ENCODE measurements around the gene TRIM2. TPM values are rescaled to one million over a fixed set of nuclear protein-coding genes. Genes with fewer than 3 reads are reported as not detected.

TRIM2 gene
- total and polyA plus RNA-seq, 2 of the 8 experiments (the other 6 are each of a cell fraction or from before 2014, with no cell fraction given) = 34.0 to 59.8 TPM

- WGBS, 2 experiments (ENCODE audit: extremely low coverage in 1 of 2, insufficient coverage in 1 of 2, insufficient read length in 1 of 2, insufficient replicate concordance in 2 of 2, low coverage in 1 of 2, low lambda C conversion rate in 2 of 2, missing lambda C conversion rate in 1 of 2) = 90% methylated on average over 2 of the region's 2 CpGs; no CpG with 5 or more reads in 1 of the 2 experiments
- Histone ChIP-seq H2BK5ac (ENCODE audit: low read depth, low read length) (no peak overlapping the region), H3K9me3 (ENCODE audit: insufficient read depth in 2 of 2, low read depth in 1 of 2, low read length in 1 of 2) (no peaks in the 10 kb centered on the region; a peak in 1 of 4 replicates), H4K20me1 (replicated peaks in 1 of 2; ENCODE audit: control insufficient read depth in 1 of 2, insufficient read depth in 2 of 2, low read length in 2 of 2) (no peaks in the 10 kb centered on the region), H3K56ac (replicated peaks; ENCODE audit: insufficient read length, low read depth, low read length) (no peak overlapping the region), H2BK20ac (ENCODE audit: low read length) (no peak overlapping the region), H3K23me2 (ENCODE audit: low read depth, low read length) (peaks cover 6% of the 10 kb centered on the region), H3K36me3 (ENCODE audit: control insufficient read depth in 2 of 4, insufficient read depth in 4 of 4, low read length in 3 of 4) (peaks cover 0 to 6% (median 0%) of the 10 kb centered on the region in 4 experiments; a peak in 2 of 8 replicates), H3K79me2 (ENCODE audit: control insufficient read depth in 1 of 2, insufficient read depth in 2 of 2, low read length in 2 of 2) (peaks cover 5 to 68% of the 10 kb centered on the region in 2 experiments; a peak in 2 of 4 replicates), H4K91ac (replicated peaks; ENCODE audit: insufficient read length, low read length) (no peak overlapping the region), H2AFZ (ENCODE audit: low read length) (no peak overlapping the region), H3K4ac (replicated peaks; ENCODE audit: insufficient read length, low read depth, low read length) (no peak overlapping the region), H3K27ac (ENCODE audit: low read depth, low read length) (no peak overlapping the region), H2BK12ac (ENCODE audit: low read depth, low read length) (no peak overlapping the region), H3K23ac (ENCODE audit: insufficient read length) (no peak overlapping the region), H3K9ac (replicated peaks in 1 of 4; ENCODE audit: extremely low read depth in 1 of 4, low read depth in 3 of 4, low read length in 3 of 4) (no peak overlapping the region), H3K27me3 (replicated peaks in 1 of 4; ENCODE audit: control insufficient read depth in 3 of 4, extremely low read depth in 1 of 4, insufficient read depth in 3 of 4, low read length in 3 of 4) (no peaks in the 10 kb centered on the region), H4K5ac (ENCODE audit: insufficient read length, low read depth, low read length) (no peak overlapping the region), H2BK15ac (ENCODE audit: low read length) (no peak overlapping the region), H3K79me1 (ENCODE audit: low read depth, low read length) (peaks cover 6% of the 10 kb centered on the region), H4K8ac (ENCODE audit: extremely low read depth, insufficient read depth, low read length) (no peak overlapping the region), H2AK5ac (ENCODE audit: low read depth, low read length) (no peak overlapping the region), H3K4me3 (ENCODE audit: extremely low read depth in 1 of 4, insufficient read depth in 2 of 4, low read depth in 3 of 4, low read length in 4 of 4) (no peak overlapping the region), H3K18ac (ENCODE audit: extremely low read depth, low read length) (peak overlapping the region; percentile 32; the same call in 1 of the 2 replicates), H3K14ac (ENCODE audit: insufficient read length) (no peak overlapping the region), H2BK120ac (replicated peaks; ENCODE audit: low read depth, low read length) (no peak overlapping the region), H3K4me2 (ENCODE audit: insufficient read depth in 1 of 2, low read depth in 2 of 2, low read length in 2 of 2) (no peak overlapping the region), H3K4me1 (replicated peaks in 1 of 4; ENCODE audit: control insufficient read depth in 3 of 4, insufficient read depth in 4 of 4, low read length in 3 of 4) (peaks cover 2 to 24% (median 14%) of the 10 kb centered on the region in 4 experiments; a peak in 6 of 7 replicates)
- FAIRE-seq = no peak
- DNase-seq (ENCODE audit: low read depth in 1 of 2, low spot score in 2 of 2) = no peak
- TF ChIP-seq TCF12 (IDR thresholded peaks at IDR 0.05; ENCODE audit: low read depth, low read length) (no peak), TEAD4 (IDR thresholded peaks at IDR 0.05; ENCODE audit: low read depth, low read length) (no peak), SP4 (IDR thresholded peaks at IDR 0.05; ENCODE audit: low read length) (no peak), SIX5 (IDR thresholded peaks at IDR 0.05; ENCODE audit: low read depth, low read length) (no peak), POLR2A (IDR thresholded peaks at IDR 0.05; ENCODE audit: control extremely low read depth in 1 of 2, low read depth in 2 of 2, low read length in 2 of 2) (no peak), CTBP2 (IDR thresholded peaks at IDR 0.05; ENCODE audit: borderline replicate concordance, insufficient read depth, insufficient read length, low read length) (no peak), BACH1 (IDR thresholded peaks at IDR 0.05; ENCODE audit: low read length) (no peak), EP300 (IDR thresholded peaks at IDR 0.05; ENCODE audit: borderline replicate concordance in 1 of 2, low read depth in 2 of 2, low read length in 2 of 2) (no peak), KDM1A (IDR thresholded peaks at IDR 0.05; ENCODE audit: borderline replicate concordance, low read length) (no peak), SP2 (IDR thresholded peaks at IDR 0.05; ENCODE audit: low read length) (no peak), SAP30 (IDR thresholded peaks at IDR 0.05; ENCODE audit: insufficient read depth, insufficient replicate concordance, low read length) (no peak)
- ChIA-PET CTCF (ENCODE audit: partially characterized antibody) (interaction anchor here (0.8 to 1.6 kb wide), 6 partner anchors 10 to 373 kb away, joined by 3 to 4 read pairs (median 3); no protein-coding TSS in a partner anchor), POLR2A (ENCODE audit: partially characterized antibody) (interaction anchor here (0.6 to 1.6 kb wide), 4 partner anchors 12 to 53 kb away, joined by 3 to 5 read pairs (median 4); no protein-coding TSS in a partner anchor)
Observed at GRCh38 chr4:153261914-153262313, 57.7 kb downstream of the TRIM2 start.
